MV-4-11 (cell line): Measurements from ENCODE around the gene CCDC13.
A peak's percentile ranks its signal among the peaks of the same experiment; 100 is the strongest.
"Not testable (repeated sequence)": the region's sequence is repeated elsewhere in the genome, so short reads cannot be mapped to it uniquely, and the experiment has no call there.

Source experiments
- DNase-seq: peaks from one replicate; lab custom pipeline; 2025; lab: John Stamatoyannopoulos, UW

CCDC13 gene, protein sequence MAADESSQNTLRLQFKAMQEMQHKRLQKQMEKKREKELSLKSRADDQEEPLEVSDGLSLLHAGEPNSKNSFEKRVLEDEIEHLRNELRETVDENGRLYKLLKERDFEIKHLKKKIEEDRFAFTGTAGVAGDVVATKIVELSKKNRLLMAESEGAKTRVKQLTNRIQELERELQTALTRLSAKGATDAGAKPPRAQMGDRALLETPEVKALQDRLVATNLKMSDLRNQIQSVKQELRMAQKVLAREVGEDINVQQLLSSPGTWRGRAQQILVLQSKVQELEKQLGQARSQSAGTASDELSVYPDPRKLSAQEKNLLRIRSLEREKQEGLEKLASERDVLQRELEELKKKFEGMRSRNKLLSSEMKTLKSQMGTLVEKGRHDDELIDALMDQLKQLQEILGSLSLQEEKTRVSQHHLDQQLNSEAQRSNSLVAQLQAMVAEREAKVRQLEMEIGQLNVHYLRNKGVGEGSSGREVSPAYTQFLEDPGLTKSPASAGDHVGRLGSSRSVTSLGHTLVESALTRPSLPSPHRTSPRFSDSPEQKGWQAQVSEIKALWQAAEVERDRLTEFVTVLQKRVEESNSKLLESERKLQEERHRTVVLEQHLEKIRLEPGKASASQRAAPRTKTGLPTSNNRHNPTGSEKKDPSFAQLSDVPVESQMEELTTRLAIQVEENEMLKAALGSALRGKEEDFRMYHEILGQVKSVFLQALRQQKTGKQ

DNA sequence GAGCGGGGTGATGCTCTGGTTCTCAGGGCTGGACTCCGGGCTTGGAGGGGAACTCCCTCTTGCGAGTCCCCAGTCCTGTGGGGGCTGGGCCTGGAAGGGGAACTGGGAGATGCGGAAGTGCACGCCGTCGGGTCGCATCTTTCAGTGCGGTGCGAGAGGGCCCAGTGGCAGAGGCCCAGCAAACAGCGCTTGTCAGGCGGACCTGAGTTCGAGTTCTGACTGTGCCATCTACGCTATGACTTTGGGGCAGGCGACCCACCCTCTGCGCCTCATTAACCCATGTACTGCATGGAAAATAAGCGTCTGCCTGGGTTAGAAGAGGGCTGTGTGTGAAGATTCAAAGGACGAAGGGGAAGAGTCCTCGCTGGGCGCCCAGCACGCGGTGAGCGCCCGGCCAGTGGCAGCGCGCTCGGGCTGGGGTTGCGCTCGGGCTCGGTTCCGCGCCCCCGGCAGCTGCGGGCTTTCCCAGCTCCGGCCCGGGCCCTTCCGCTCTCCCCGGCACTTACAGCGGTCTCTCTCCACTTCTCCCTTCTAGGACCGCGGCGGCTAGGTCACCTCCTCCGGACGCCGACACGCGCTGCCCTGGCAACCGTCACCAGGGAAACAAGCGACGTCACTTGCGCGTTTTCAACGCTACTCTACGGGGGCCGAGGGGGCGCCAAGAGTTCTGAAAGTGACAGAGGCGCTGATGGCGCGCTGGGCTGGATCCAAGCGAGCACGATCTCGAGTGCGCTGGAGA lies at the start of gene CCDC13:
CCDC13 (minus strand) TSS at position 584 of the 739 bp plus-strand sequence. CDS start 14,908 bp downstream, outside the sequence.
- peak; percentile 95 for DNase-seq

DNA sequence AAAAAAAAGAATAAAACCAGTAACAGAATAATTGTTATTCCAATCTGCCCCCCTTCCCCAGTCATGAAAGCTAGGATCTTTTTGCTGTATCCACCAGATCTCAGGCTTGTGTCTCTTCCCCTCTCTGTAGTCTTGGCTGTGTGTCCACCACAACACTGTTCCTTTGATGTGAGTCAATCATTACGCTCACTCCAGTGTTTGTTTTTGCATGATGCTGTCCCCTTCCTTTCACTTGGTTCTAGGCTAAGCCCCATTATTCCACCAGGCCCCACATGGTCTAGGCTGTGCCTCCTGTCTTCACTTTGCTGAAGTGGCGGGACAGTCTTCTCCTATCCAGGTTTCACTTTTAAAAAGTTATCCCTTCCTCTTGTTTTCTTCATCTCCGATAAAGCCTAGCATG lies 49.8 kb upstream of the CCDC13 start:
- no peak for DNase-seq

DNA sequence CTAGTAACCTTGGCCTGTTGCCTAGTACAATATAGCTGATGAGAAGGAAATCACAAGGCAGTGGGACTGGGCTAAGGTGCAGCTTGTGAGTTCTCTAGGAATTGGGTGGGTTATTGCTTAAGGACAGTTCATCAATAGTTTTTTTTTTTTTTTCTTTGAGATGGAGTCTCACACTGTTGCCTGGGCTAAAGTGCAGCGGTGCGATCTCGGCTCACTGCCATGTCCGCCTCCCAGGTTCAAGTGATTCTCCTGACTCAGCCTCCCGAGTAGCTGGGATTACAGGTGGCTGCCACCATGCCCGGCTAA lies 47.6 kb upstream of the CCDC13 start:
- DNase-seq: no peak

DNA sequence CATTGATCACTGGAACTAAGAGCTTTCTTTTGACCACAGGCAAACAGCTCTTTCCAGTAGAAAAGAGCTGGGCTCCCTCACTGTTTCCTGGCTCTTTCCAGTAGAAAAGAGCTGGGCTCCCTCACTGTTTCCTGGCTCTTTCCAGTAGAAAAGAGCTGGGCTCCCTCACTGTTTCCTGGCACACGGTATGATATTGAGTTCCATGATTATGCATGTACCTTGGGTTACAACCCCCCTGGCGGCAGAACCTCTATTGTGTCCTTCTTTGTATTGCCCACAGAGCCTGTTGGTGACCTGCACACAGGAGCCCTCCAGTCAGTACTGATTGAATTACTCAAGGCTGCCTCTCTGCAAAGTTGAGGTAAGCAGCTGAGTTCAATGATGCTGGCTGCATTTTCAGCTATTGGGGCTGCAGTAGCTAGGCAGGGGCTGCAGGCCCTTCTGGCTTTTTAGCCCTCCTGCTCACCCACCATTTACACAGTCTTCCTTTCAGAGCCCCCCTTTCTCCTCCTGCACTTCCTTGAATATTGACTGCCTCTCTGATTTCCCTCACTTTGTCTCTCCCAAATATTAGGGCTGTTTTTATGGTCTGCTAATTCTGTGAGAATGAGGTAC lies 46.4 kb upstream of the CCDC13 start:
- no peak for DNase-seq

DNA sequence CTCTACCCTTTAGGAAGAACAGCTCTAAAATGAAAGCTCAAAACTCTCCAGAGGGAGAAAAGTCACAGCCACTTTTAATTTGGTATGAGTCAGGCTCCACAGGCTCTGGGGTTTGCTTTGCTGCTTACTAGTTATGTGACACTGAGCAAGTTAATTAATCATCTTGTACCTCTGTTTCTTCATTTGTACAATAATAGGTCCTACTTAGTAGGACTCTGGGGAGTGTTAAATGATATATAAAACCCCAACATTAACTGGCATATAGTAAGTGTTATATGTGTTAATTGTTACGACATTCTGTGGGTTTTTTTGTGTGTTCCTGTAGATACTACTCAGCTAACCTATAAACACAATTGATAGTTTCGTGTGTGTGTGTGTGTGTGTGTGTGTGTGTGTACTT lies 42.8 kb upstream of the CCDC13 start:
- peak; percentile 30 for DNase-seq

DNA sequence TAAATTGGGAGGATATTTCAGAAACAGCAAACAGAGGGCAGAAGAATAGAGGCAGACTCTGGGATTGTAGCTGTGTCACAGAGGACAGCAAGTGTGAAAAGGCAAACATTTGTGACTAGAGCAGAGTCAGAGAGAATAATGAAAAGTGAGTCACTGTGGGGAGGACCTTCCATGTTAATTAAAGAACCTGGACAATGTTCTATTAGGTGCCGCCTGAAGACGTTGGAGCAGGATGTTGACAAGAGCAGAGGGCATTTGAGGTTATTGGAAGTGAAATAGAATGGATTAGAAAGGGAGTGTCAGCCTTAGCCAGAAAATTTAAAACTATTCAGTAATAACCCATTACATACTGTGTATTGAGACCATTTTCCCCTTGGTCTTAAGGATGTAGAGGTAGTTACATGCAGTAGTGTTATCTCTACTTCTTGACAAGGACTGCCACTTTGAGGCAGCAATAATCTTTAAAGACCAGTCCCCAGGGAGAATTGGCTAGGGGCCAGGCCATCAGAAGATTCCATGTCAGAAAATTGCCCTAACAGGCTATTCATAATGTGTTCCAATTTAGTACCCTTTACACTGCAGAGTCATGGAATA lies 42.0 kb upstream of the CCDC13 start:
- no peak for DNase-seq

DNA sequence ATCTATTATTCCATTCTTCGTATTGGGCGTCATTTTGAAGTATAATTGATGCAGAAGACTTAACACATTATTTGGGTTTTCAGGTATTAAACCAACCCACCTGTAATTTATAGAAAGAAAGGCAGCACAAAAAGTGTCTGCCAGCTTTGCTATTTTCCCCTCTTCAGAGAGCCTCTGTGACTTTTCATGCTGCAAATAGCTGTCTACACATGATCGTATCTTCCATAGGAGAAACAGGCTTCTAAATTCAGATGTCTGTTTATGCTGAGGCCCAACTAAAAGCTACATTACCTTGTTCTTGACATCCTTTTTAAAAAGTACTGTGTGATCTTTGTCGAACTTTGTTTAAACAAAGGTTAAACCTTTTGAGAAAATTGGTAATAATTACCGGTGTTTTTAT lies 41.2 kb upstream of the CCDC13 start:
- no peak for DNase-seq

DNA sequence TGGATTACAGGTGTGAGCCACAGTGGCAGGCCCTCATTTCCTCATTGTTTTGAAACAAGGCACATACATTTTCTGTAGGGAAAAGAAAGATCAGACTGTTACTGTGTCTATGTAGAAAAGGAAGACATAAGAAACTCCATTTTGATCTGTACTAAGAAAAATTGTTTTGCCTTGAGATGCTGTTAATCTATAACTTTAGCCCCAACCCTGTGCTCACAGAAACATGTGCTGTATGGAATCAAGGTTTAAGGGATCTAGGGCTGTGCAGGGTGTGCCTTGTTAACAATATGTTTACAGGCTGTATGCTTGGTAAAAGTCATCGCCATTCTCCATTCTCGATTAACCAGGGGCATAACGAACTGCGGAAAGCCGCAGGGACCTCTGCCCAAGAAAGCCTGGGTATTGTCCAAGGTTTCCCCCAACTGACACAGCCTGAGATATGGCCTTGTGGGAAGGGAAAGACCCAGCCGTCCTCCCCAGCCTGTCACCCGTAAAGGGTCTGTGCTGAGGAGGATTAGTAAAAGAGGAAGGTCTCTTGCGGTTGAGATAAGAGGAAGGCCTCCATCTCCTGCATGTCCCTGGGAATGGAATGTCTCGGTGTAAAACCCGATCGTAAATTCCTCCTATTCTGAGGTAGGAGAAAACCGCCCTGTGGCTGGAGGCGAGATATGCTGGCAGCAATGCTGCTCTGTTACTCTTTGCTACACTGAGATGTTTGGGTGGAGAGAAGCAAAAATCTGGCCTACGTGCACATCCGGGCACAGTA lies 38.2 kb upstream of the CCDC13 start:
- peak; percentile 84 for DNase-seq

DNA sequence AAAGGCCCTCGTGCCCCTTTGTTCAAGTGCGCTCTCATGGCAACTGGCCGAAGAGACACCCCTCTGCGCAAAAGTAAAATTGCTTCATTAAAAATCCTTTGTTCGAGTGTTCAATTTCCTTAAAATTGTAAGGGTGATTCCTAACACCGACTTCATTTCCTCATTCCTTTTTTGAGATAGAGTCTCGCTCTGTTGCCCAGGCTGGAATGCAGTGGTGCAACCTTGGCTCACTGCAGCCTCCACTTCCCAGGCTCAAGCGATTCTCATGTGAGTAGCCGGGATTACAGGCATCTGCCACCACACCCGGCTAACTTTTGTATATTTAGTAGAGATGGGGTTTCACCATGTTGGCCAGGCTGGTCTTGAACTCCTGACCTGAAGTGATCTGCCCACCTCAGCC lies 37.7 kb upstream of the CCDC13 start:
- DNase-seq: not testable (repeated sequence)

DNA sequence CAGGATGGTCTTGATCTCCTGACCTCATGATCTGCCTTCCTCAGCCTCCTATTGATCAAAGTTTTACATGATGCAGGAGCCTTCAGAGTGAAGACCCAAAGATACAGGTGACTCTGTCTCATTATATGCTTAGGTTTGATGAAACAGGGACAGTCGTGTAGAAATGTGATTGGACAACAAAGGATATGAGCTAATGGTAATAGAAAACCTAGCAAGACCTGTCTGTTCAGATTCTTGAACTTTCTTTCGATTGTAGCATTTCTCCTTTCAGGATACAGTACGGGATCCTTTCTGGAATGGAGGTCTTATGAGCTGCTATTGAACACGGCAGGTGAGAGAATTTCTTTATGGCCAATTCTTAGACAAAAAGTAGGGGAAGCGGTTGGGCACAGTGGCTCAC lies 36.1 kb upstream of the CCDC13 start, which contains the start of gene ACKR2:
ACKR2 (plus strand) TSS at position 244 of the 400 bp plus-strand sequence. CDS start 55,058 bp downstream, outside the sequence.
- DNase-seq: no peak

DNA sequence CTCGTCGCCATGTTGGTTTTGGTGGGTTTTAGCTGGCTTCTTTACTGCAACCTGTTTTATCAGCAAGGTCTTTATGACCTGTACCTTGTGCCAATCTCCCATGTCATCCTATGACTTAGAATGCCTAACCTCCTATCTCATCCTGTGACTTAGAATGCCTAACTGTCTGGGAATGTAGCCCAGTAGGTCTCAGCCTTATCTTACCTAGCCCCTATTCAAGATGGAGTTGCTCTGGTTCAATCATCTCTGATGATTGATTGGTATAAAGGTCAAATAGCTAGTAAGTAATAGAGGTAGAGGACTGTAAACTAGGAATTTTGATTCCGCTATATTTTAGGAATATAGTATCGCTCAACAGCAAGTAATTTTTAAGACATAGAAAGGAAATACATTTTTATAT lies 34.9 kb upstream of the CCDC13 start:
- no peak for DNase-seq

DNA sequence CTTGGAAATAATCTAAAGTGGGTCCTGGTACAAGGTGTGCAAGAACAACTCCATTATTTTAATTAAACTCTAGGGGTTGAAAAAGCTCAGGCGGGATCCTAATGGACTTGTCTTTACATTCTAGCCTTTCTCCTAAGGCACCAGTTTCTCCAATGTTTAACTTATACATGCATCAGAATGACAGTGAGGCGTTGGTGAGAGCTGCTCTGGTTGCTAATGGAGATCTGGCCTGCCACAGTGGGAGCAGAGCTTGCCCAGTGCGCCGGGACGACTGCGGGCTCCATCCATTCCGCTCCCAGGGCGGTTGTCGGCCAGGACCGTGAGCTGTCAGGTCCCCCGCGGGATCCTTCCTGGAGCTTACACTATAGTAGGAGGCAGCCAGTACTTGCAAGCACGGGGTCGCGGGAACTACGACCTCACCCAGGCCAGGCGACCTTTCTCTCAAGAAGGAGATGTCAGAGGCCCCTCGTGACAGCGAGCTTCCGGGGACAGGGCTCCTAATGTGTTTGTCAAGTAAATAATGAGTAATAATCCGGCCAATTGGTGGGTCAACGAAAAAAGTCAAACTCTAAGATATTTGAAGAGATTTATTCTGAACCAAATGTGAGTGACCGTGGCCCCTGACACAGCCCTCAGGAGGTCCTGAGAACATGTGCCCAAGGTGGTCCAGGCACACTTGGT lies 32.2 kb upstream of the CCDC13 start:
- DNase-seq: no peak

DNA sequence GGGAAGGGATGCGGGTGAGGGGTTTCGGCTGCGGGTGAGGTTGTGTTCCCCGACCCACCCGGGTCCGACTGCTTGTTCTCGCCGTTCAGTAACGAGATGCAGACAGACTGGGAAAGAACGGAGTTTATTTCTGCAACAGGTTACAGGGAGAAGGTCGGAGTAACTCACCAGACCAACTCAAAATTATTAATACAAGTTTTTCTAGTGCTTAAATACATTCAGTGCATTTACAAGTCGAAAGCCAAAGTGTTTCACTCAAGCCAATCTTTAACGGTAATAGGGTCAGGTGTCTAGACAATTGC lies 31.7 kb upstream of the CCDC13 start:
- no peak for DNase-seq

DNA sequence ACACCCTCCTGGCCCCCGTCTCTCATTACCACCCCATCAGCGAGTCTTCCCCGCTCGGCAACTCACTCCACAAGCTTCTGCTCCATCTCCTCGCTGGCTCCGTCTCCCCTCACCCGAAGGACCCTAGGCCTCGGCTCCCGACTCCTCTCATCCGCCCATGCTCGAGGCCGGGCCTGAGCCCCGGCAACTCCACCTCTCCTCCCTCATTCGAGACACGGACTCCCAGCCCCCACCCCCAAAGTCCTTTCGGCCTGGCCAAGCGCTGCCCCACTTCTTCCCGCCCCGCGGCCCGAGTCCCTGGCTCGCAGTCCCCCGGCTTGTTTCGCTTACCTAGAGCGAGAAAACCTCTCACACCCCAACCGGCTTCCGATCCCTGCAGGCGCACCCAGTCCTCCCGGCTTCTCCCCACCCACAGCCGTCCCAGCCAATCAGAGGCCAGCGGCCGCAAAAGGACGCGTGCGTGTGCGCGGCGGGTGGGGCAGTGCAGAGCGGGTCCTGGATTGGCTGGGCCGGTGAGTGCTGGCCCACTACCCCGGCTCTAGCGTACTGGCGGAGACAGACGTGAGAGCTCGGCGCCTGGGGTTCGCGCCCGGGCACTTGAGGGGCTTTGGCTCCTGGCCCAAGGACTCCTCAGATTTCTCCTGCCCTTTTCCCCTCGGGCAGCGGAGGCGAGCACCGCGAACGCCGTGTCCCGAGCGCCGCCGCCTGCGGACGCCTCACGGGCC lies 31.2 kb upstream of the CCDC13 start, which contains the start of gene HIGD1A:
HIGD1A (minus strand) TSS at position 385 of the 725 bp plus-strand sequence. CDS start 10,237 bp downstream, outside the sequence.
- DNase-seq: peak; percentile 89

DNA sequence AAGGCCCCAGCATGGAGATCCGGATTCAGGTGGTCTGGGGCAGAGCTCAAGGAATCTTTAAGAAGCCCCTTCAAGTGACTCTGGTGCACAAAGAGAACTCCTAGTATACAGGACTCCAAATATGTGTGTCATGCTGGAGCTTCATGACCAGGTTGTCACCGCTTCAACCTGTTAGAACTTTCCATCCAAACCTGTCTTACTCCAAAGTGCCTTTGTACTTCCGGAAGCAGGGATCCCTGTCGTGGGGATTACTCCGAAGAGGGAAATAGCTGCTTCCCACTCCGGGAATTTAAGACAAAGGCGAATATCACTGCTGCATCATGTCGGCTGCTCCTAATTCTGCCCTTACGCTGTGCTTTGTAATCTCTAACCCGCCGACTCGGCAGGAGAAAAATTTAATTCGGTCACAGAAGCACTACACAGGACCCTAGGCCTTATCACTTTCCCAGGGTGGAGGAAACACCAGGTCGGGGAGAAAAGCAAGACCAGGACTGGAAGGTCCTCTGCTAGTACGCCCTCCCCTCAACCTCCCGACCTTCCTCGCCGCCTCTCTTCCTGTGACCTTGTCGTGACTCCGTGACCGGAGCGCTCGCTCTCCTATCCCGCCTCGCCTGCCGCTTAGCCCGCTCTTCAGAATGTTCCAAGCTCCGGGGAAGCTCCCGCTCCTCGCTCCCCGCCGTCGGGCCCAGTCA lies 30.5 kb upstream of the CCDC13 start:
- peak; percentile 5 for DNase-seq

DNA sequence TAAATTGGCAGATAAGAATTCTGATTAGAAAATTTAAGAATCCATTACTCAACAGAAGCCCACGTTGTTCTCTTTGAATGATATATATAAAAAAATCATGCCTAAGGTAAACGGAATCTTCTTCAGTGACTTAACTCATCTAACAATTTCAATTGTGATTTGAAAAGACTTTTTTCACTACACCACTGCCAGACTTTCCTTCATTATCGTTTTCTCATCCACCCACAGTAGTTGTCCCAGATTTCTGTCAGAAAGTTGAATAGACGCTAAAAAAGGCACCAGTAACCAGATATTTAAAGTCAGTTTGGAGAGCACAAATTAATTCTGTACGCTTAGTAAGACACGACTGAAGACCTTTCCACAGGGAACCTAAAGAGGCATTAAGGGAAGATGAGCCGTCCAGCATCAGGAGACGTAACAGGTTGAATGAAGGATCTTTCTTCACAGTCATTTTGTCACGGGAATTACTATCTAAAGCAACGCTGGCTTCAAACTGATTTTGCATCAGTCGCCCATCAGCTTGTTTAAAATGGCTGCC lies 29.9 kb upstream of the CCDC13 start:
- DNase-seq: no peak

DNA sequence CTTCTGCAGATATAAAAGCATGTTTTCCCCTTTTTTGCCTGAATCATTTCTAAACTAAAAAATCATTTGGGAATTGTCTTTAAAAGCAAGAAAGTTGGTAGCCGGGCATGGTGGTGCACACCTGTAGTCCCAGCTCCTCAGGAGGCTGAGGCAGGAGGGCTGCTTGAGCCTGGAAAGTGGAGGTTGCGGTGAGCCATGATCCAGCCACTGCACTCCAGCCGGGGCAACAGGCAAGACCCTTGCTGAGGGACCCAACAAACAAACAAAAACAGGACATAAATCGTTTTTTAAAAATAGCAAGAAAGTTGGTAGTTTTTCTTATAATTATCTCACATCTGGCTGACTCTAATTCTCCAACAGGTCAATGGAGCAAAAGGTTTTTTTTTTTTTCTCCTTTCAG lies 28.7 kb upstream of the CCDC13 start:
- no peak for DNase-seq

DNA sequence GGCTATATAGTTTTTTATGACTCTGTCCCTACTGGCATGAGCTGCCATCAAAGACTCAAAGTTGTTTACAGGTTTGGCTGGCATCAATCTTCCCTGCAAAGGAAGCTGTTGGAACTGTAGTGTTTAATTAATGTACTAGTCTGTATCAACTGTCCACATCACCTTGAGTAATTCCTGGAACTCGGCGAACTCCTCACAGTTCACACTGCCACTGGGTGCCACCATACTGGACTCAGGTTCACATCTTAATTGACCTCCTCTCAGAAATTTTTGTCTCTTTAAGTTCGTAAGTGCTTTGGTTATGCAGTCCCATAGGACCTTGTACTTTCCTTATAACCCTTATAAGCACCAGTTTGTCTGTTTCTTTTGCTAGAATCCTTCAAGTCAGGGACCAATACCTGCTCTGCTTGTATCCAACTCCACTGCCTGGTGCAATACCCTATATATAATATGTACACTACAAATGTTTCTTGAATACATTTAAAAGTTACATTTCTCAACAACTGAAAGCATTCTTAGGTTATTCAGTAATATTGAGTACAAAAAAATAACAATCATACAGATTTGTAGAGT lies 28.1 kb upstream of the CCDC13 start:
- DNase-seq: no peak

DNA sequence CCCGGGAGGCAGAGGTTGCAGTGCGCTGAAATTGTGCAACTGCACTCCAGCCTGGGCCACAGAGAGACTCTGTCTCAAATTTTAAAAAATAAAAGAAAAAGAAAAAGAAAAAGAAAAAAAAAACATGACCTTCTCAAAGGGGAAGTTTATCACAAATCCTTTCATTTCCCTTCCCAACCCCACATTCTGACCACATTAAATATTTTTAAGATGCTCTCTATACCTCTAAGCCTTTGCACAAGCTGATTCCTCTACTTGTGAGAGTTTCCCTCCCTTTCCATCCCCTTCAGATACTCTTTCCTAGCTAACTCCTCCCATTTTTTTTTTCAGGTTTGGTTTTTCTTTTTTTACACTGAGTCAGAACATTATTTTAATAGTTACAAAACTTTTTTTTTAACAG lies 27.2 kb upstream of the CCDC13 start:
- peak; percentile 89 for DNase-seq
